GM12865 (cell line): ENCODE measurements around the gene FSTL1.

Experiments
- DNase-seq: peaks from one replicate; pipeline ENCODE4 v3.0.0; 2010; ENCODE audit warnings: low read depth
- H3K4me3 ChIP-seq: 2 replicates; pipeline ENCODE4 v1.5.1; 2011; ENCODE audit warnings: mild to moderate bottlenecking, low read depth, low read length, control low read depth
- CTCF ChIP-seq: IDR thresholded peaks from 2 replicates; pipeline ENCODE4 v1.5.1; 2011; ENCODE audit warnings: low read length, control low read depth, low read depth, inconsistent platforms; ENCODE audit not compliant: insufficient read depth; ENCODE audit errors: missing control alignments

The FSTL1 gene

GRCh38 chr3:120416868-120417267 lies 33.9 kb downstream of the FSTL1 start:
- no peak for DNase-seq
- no peak overlapping the region; the same call in 1 of the 2 replicates for H3K4me3 ChIP-seq
- TF ChIP-seq CTCF, result no peak

- TF ChIP-seq CTCF, result no peak
- DNase-seq, result no peak
Observed at GRCh38 chr3:120415756-120416155, 35.0 kb downstream of the FSTL1 start.

GRCh38 chr3:120410541-120410940 lies 40.3 kb downstream of the FSTL1 start:
- no peak for DNase-seq
- no peak for TF ChIP-seq CTCF
- H3K4me3 ChIP-seq, result no peak overlapping the region

More at GRCh38 chr3:120415756-120416155, 35.0 kb downstream of the FSTL1 start:
- H3K4me3 ChIP-seq, result no peak overlapping the region

- DNase-seq, result no peak
- TF ChIP-seq CTCF, result no peak
- H3K4me3 ChIP-seq, result no peak overlapping the region
Observed at GRCh38 chr3:120410116-120410515, 40.7 kb downstream of the FSTL1 start.

GRCh38 chr3:120407508-120408287 lies 43.1 kb downstream of the FSTL1 start:
- no peak overlapping the region for H3K4me3 ChIP-seq
- DNase-seq, result no peak
- TF ChIP-seq CTCF, result no peak

- no peak for DNase-seq
- H3K4me3 ChIP-seq, result no peak overlapping the region
- no peak for TF ChIP-seq CTCF
Observed at GRCh38 chr3:120404876-120405275, 45.9 kb downstream of the FSTL1 start.

GRCh38 chr3:120402257-120402656 lies 48.5 kb downstream of the FSTL1 start:
- TF ChIP-seq CTCF, result no peak
- H3K4me3 ChIP-seq, result no peak overlapping the region
- DNase-seq, result no peak
